Neural cell (in vitro differentiated cells): ENCODE measurements around the gene SLC16A1. TPM values are rescaled to one million over a fixed set of nuclear protein-coding genes. Genes with fewer than 3 reads are reported as not detected.
"Not testable (repeated sequence)": the region's sequence is repeated elsewhere in the genome, so short reads cannot be mapped to it uniquely, and the experiment has no call there.

Experiments used
- H2AFZ ChIP-seq: fragments of 200-600, 300-800 bp; sonication (generic), shearing (Covaris generic); 2 replicates; pipeline ENCODE4 v1.6.0; 2014; ENCODE audit warnings: low read depth, mild to moderate bottlenecking, antibody characterized with exemption, low read length, moderate library complexity
- H3F3A ChIP-seq: fragments of 200-600 bp; shearing (Covaris generic); 2 replicates; pipeline ENCODE4 v1.6.1; 2016; ENCODE audit warnings: mild to moderate bottlenecking, moderate library complexity, mixed read lengths, antibody characterized with exemption, low read length; ENCODE audit not compliant: insufficient read depth, poor library complexity, severe bottlenecking
- H3K27ac ChIP-seq: fragments of 200-600, 300-800 bp; sonication (generic), shearing (Covaris generic); 2 replicates; pipeline ENCODE4 v1.5.1; 2014; ENCODE audit warnings: mild to moderate bottlenecking, low read length, moderate library complexity
- H3K27me3 ChIP-seq: fragments of 300-800, 200-600 bp; sonication (generic), shearing (Covaris generic); 2 replicates; pipeline ENCODE4 v1.6.0; 2014; ENCODE audit warnings: mild to moderate bottlenecking, low read depth, low read length, moderate library complexity; ENCODE audit not compliant: insufficient read depth
- H3K36me3 ChIP-seq: fragments of 300-800, 200-600 bp; sonication (generic), shearing (Covaris generic); 2 replicates; pipeline ENCODE4 v1.5.1; 2014; ENCODE audit warnings: mild to moderate bottlenecking, antibody characterized with exemption, low read length, moderate library complexity; ENCODE audit not compliant: insufficient read depth
- H3K4me2 ChIP-seq: fragments of 300-800, 200-600 bp; sonication (generic), shearing (Covaris generic); 2 replicates; pipeline ENCODE4 v1.6.0; 2014; ENCODE audit warnings: mild to moderate bottlenecking, low read length
- H3K4me3 ChIP-seq: fragments of 300-800, 200-600 bp; sonication (generic), shearing (Covaris generic); 2 replicates; pipeline ENCODE4 v1.5.1; 2014; ENCODE audit warnings: mild to moderate bottlenecking, low read length, moderate library complexity
- H3K79me2 ChIP-seq: fragments of 200-600 bp; shearing (Covaris generic); replicated peaks from 2 replicates; pipeline ENCODE4 v1.6.0; 2014; ENCODE audit warnings: mild to moderate bottlenecking, low read length, moderate library complexity; ENCODE audit not compliant: insufficient read depth
- H3K9ac ChIP-seq: fragments of 300-800, 200-600 bp; sonication (generic), shearing (Covaris generic); 2 replicates; pipeline ENCODE4 v1.6.1; 2016; ENCODE audit warnings: mild to moderate bottlenecking, low read length, mixed read lengths
- H3K9me2 ChIP-seq: fragments of 200-600 bp; shearing (Covaris generic); 2 replicates; pipeline ENCODE4 v1.6.1; 2016; ENCODE audit warnings: mild to moderate bottlenecking, low read length, mixed read lengths; ENCODE audit not compliant: insufficient read depth
- H3K9me3 ChIP-seq: fragments of 200-600, 300-800 bp; sonication (generic), shearing (Covaris generic); 2 replicates; pipeline ENCODE4 v1.6.1; 2016; ENCODE audit warnings: mild to moderate bottlenecking, mixed run types, low read length, moderate library complexity, mixed read lengths
- H4K20me1 ChIP-seq: fragments of 200-600 bp; shearing (Covaris generic); 2 replicates; pipeline ENCODE4 v1.6.1; 2016; ENCODE audit warnings: mild to moderate bottlenecking, mixed run types; ENCODE audit not compliant: insufficient read depth
- CTCF ChIP-seq: fragments of 450-650 bp; IDR thresholded peaks from 2 replicates; pipeline ENCODE4 v1.5.1; 2014; ENCODE audit warnings: antibody characterized with exemption, mild to moderate bottlenecking, moderate library complexity; ENCODE audit not compliant: poor library complexity, severe bottlenecking
- EP300 ChIP-seq: fragments of 450-650 bp; conservative IDR thresholded peaks from 2 replicates; pipeline ENCODE4 v1.6.1; 2014; ENCODE audit warnings: antibody characterized with exemption, mild to moderate bottlenecking, moderate library complexity; ENCODE audit not compliant: poor library complexity, severe bottlenecking
- EZH2 ChIP-seq: fragments of 200-600, 300-800 bp; shearing (Covaris generic), sonication (generic); IDR thresholded peaks from 2 replicates; pipeline ENCODE4 v1.6.1; 2014; ENCODE audit warnings: antibody characterized with exemption, low read length, borderline replicate concordance, mild to moderate bottlenecking; ENCODE audit not compliant: insufficient read depth, poor library complexity, severe bottlenecking
- MXI1 ChIP-seq: fragments of 450-650 bp; conservative IDR thresholded peaks from 2 replicates; pipeline ENCODE4 v1.6.1; 2014; ENCODE audit warnings: antibody characterized with exemption, mild to moderate bottlenecking; ENCODE audit not compliant: poor library complexity, severe bottlenecking
- POLR2AphosphoS5 ChIP-seq: IDR thresholded peaks from 2 replicates; pipeline ENCODE4 v1.6.1; 2012
- RAD21 ChIP-seq: fragments of 450-650 bp; conservative IDR thresholded peaks from 2 replicates; pipeline ENCODE4 v1.6.1; 2014; ENCODE audit warnings: antibody characterized with exemption, mild to moderate bottlenecking, moderate library complexity
- REST ChIP-seq: IDR thresholded peaks from 2 replicates; pipeline ENCODE4 v1.6.1; 2012; ENCODE audit warnings: borderline replicate concordance
- SMC3 ChIP-seq: fragments of 450-650 bp; conservative IDR thresholded peaks from 2 replicates; pipeline ENCODE4 v1.6.1; 2014; ENCODE audit warnings: antibody characterized with exemption, mild to moderate bottlenecking, moderate library complexity; ENCODE audit not compliant: poor library complexity
- TAF1 ChIP-seq: IDR thresholded peaks from 2 replicates; pipeline ENCODE4 v1.6.1; 2012; ENCODE audit warnings: low read depth
- polyA plus RNA-seq: library from polyadenylated mRNA; depleted of rRNA; stranded (reverse); fragments of >200 nt; gene quantifications from 2 replicates; pipeline ENCODE4 v1.2.3, GENCODE V29; 2014

Gene SLC16A1
- polyA plus RNA-seq, 1 donor from 2014 or later: 18.6 TPM

DNA sequence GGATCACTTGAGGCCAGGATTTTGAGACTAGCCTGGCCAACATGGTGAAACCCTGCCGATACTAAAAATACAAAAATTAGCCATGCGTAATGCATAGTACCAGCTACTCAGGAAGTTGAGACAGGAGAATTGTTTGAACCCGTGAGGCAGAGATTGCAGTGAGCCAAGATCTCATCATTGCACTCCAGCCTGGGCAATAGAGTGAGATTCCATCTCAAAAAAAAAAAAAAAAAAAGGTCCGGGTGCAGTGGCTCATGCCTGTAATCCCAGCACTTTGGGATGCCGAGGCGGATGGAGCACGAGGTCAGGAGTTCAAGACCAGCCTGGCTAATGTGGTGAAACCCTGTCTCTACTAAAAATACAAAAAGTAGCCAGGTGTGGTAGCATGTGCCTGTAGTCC is 2.2 kb upstream of the SLC16A1 start:
- not testable (repeated sequence) for H3K36me3 ChIP-seq, H3K9me3 ChIP-seq, H3K4me2 ChIP-seq, H3K27me3 ChIP-seq, H3K9me2 ChIP-seq, H3K9ac ChIP-seq, H3K27ac ChIP-seq, H3F3A ChIP-seq, H2AFZ ChIP-seq, H4K20me1 ChIP-seq
- peaks cover 12% of the 10 kb centered on the region for H3K79me2 ChIP-seq
- H3K4me3 ChIP-seq: peak overlapping the region; percentile 91

GRCh38 chr1:112957133-112957812 is 1.3 kb upstream of the SLC16A1 start:
- H3K4me3 ChIP-seq: peak overlapping the region; percentile 91
- H3K9me2 ChIP-seq: no peaks in the 10 kb centered on the region
- H4K20me1 ChIP-seq: no peaks in the 10 kb centered on the region
- peak overlapping the region; percentile 77 for H3K4me2 ChIP-seq
- H2AFZ ChIP-seq: no peak overlapping the region
- H3K36me3 ChIP-seq: no peaks in the 10 kb centered on the region
- no peaks in the 10 kb centered on the region for H3F3A ChIP-seq
- TF ChIP-seq TAF1 (no peak), EZH2 (no peak), EP300 (no peak), SMC3 (no peak), POLR2AphosphoS5 (no peak), CTCF (no peak), REST (no peak), MXI1 (no peak), RAD21 (no peak)
- no peak overlapping the region for H3K27ac ChIP-seq
- peak overlapping the region; percentile 78 for H3K9ac ChIP-seq
- peaks cover 21% of the 10 kb centered on the region for H3K79me2 ChIP-seq
- no peaks in the 10 kb centered on the region for H3K27me3 ChIP-seq
- no peaks in the 10 kb centered on the region for H3K9me3 ChIP-seq
